GM21526 (cell line): Measurements from ENCODE around the gene TMIGD1.
"Not testable (repeated sequence)": the region's sequence is repeated elsewhere in the genome, so short reads cannot be mapped to it uniquely, and the experiment has no call there.

Source experiments
- ATAC-seq: cut with Tn5 transposase; IDR thresholded peaks from one replicate; pipeline ENCODE4 v1.9.1; 2021; ENCODE audit warnings: moderate library complexity; ENCODE audit not compliant: unreplicated experiment, low FRiP score

TMIGD1 gene

DNA sequence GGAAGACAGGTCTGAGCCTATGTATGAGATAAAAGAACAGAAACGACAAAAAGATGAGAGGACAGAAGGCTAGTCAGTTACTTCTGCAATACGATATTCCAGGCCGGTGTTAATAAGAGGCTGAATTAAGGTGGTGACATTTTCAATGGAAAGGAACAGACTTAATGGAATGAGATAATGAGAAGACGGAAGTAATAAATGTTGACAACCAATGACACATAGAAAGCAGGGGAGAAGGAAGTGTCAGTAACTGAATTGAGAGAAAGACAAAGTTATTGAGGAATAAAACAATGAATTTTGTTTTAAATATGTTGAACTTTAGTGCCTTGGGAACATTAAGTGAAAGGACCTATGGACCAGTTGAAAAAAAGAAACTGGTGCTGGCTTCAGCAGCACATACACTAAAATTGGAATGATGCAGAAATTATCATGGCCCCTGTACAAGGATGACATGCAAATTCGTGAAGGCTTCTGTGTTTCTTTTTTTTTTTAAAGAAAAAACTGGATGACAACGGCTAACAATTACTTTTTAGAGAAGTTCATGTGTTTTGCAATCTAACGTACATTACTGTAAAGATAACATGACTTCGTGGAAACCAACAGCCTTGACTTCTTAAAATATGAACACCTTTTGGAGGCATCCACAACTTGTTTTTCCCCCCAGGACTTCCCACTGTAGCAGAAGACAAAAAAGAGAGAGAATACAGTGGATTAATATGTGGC, 26.4 kb upstream of the TMIGD1 start:
- no peak for ATAC-seq

GRCh38 chr17:30358055-30358760, 24.4 kb upstream of the TMIGD1 start:
- ATAC-seq, result no peak

GRCh38 chr17:30357476-30357875, 23.6 kb upstream of the TMIGD1 start:
- no peak for ATAC-seq

DNA sequence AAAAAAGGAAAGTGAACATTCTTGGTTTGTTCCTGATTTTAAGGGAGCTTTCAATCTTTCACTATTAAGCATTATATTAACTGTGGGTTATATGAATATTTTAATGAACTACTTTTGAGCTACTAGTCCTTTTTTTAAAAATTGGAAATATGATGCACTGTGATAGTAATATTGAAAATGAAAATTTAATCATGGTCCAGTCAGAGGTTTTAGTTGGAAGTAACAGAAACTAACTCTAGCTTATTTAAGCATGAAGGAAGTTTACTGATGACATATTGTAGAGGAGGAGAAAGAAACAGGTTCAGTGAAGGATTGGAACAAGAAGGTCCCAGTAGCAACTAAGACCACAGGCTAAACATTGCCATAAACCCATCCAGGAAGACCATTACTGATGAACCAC, 20.8 kb upstream of the TMIGD1 start:
- ATAC-seq, result no peak

DNA sequence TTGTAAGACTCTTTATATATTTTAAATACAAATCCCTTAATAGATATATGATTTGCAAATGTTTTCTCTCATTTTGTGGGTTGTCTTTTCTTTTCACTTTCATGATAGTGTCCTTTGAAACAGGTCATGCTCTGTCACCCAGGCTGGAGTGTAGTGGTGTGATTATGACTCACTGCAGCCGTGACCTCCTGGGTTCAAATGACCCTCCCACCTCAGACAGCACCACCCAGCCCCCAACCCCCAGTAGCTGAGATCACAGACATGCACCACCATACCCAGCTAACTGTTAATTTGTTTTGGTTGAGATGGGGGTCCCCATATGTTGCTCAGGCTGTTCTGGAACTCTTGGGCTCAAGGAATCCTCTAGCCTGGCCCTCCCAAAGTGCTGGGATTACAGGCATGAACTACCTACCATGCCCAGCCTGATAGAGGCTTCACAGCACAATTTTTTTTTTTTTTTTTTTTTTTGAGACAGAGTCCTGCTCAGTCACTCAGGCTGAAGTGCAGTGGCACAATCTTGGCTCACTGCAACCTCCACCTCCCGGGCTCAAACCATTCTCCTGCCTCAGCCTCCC, 18.5 kb upstream of the TMIGD1 start:
- no peak for ATAC-seq

DNA sequence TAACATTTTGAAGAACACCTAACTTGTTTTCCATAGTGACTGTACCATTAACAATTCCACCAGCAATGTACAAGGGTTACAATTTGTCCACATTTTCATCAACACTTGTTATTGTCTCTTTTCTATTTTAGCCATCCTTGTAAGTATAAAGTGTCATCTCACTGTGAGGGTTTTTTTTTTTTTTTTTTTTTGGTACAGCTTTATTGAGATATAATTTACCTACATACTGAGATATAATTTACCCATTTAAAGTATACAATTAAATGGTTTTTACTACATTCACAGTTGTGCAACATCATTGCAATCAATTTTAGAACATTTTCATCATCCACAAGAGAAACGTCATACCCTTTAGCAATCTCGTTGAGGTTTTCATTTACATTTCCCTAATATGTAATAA, 17.9 kb upstream of the TMIGD1 start:
- no peak for ATAC-seq

GRCh38 chr17:30351263-30351662, 17.4 kb upstream of the TMIGD1 start:
- not testable (repeated sequence) for ATAC-seq

DNA sequence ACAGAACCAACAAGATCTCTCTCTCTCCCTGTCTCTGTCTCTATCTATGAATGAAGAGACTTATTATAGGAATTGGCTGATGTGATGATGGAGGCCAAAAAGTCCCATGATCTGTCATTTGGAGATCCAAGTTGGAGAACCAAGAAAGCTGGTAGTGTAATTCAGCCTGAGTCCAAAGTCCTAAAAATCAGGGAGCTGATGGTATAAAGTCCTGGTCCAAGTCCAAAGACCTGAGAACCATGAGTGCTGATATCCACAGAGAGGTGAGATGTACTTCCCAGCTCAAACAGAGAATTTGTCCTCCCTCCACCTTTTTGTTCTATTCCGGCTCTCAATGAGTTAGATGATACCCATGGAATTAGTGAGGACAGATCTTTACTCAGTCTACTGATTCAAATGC, 15.4 kb upstream of the TMIGD1 start:
- no peak for ATAC-seq

DNA sequence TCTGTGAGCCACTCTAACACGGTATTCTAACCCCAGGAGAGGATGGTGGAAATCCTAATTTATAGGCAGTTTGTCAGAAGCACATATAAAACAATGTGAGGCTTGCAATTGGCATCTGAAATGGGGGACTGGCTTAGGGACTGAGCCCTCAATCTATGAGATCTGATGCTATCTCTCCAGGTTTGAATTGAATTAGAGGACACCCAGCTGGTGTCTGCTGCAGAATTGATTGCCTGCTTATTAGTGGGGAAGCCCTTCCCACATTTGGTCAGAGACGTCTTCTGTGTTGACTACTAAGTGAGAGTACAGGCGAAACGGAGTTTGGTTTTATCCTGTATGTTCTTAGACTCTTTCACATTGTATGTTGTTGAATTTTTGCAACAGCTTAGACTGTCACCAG, 13.6 kb upstream of the TMIGD1 start:
- no peak for ATAC-seq

DNA sequence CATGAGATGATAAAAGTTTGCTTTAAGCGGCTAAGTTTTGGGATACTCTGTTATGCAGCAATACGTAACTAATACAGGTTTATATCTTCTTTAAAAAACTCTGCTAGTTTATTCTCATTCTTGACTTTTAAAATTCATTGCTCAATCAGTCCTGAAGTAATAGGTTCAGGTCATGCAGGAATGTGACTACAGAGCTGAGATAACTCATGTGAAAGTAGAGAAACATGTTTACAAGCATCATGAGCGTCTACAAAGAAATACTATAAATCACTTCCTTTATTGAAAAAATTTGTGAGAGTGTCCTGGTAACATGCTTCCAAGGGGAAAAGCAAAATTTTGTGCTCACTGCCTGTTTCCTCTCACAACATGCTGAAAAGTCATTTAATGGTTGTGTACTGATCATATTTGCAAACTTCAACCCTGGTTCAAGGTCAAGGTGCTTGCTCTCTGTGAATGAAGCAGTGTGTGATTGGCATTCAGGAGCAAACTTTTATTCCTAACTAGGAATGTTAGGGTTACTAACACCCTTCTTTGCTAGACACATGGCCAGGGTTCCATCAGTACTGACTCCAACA, 12.5 kb upstream of the TMIGD1 start:
- no peak for ATAC-seq

- no peak for ATAC-seq
Observed at GRCh38 chr17:30345527-30346075, 11.7 kb upstream of the TMIGD1 start.

DNA sequence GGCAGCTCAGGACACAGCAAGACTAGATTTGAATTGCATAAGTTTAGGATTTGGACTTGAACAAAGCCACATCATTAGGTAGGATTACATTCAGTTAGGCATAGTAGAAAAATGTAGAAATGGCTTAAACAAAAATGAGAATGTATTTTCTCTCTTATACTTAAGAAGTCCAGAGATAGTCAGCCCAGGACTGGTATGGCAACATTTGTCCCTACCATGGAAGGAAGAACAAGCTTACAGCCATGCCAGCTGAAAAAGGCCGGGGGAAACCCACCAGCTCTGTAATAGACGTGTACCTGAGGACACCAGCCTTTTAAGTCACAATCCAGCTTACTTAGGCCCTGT, 11.2 kb upstream of the TMIGD1 start:
- ATAC-seq, result no peak

DNA sequence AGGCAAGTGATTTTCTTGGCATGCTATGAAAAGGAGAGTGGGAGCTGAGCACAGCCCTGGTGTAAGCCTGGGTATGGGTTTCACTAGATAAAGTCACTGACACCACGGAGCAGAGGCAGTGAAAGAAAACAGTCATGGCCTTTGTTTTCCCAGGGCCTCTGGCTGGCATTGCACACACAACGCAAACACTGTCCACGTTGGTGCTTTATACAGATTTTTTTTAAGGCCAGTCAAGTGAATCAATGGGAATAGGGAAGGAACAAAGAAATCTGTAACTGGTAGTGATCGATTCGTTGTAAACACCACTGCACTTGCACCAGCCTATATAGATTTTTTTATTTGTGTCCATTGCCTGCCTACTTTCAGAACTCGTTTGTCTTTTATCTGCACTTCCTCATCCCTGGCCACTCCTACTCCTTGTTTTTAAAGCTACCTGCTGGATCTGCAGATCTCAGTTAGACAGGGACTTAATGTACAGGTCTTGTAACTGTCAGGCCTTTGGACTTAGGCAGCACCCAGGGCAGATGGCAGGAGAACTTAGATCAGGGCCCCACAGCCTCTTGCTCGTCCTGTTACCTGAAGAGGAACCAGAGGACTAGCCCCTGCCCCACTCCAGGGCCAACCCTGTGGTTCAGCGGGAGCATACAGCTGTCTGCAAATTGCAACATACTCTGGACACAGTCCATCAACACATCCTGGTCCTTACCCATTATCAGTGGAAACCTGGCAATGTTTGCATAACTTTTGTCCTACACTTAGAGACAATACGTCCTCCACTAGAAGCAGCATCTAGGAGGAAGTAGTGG, 10.6 kb upstream of the TMIGD1 start:
- ATAC-seq, result no peak

DNA sequence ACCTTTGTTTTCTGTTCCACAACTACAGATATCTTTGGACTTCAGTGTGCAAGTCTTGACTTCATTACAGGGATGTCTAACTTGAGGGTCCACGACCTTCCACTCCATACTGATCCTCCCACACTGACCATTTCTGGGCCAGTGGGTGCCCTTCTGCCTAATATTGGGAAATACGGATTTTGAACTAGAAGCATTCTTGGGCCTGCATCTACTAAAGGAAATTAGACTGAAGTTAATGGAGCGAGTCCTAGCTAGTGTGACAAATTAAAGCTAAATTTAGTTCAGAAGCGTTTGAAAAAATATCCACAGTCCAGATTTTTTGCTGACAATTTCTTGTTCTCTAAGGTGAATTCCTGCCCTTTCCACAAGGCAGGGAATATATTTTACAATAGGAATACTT, 9.9 kb upstream of the TMIGD1 start:
- ATAC-seq, result no peak

DNA sequence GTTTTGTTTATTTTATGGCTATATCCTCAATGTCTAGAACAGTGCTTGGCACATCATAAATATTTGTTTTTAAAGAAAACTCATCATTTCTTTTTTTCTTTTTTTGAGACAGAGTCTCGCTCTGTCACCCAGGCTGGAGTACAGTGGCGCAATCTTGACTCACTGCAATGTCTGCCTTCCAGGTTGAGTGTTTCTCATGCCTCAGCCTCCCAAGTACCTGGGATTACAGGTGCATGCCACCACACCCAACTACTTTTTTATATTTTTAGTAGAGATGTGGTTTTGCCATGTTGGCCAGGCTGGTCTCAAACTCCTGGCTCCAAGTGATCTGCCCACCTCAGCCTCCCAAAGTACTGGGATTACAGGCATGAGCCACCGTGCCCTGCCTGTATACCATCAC, 9.4 kb upstream of the TMIGD1 start:
- not testable (repeated sequence) for ATAC-seq

GRCh38 chr17:30341703-30342249, 7.9 kb upstream of the TMIGD1 start:
- ATAC-seq, result no peak

GRCh38 chr17:30340801-30341356, 7.0 kb upstream of the TMIGD1 start:
- ATAC-seq, result no peak

DNA sequence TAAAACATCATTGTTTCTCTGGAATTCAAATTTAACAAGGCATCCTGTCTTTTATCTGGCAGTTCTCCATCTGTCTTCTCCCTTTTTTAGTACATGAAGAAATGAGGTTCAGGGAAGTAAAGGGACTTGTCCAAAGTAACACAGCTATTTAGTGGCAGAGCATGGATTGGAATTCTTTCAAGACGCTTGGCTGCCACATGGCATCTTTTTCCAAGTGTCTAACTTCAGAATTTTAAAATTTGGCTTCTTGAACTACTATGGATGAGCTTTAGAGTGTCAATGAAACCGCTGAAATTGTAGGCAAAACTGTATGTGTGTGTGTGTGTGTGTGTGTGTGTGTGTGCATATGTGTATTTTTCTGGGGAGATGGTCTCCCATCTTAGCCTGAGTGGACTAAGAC, 5.2 kb upstream of the TMIGD1 start:
- ATAC-seq, result no peak

GRCh38 chr17:30337393-30337999, 3.6 kb upstream of the TMIGD1 start:
- no peak for ATAC-seq
